GM21381 (cell line): ENCODE results near the gene TIFAB.

Experiments
- ATAC-seq: cut with Tn5 transposase; IDR thresholded peaks from one replicate; pipeline ENCODE4 v1.9.1; 2021; ENCODE audit warnings: mild to moderate bottlenecking, moderate library complexity; ENCODE audit not compliant: unreplicated experiment

Gene TIFAB

DNA sequence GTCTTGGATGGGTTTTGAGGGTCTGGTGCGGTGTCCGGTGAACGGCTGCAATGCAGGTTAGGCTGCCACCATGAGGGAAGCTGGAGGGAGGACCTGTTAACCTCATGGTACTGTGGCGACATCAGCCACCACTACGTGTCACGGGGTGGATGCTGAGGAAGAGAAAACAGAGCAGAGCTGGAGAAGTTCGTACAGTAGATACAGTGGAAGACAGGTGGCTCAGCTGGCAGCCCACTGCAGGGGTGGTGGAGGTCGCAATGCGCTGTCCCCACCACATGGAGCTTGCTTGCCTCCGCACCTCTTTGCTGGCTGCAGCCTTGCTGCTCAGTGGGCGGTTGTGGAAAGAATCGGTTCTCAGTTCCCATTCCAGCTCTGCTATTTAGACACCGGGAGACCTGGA lies 7.8 kb downstream of the TIFAB start:
- ATAC-seq, result no peak

- ATAC-seq, result no peak
Measured at GRCh38 chr5:135443161-135443960, 8.8 kb downstream of the TIFAB start.

DNA sequence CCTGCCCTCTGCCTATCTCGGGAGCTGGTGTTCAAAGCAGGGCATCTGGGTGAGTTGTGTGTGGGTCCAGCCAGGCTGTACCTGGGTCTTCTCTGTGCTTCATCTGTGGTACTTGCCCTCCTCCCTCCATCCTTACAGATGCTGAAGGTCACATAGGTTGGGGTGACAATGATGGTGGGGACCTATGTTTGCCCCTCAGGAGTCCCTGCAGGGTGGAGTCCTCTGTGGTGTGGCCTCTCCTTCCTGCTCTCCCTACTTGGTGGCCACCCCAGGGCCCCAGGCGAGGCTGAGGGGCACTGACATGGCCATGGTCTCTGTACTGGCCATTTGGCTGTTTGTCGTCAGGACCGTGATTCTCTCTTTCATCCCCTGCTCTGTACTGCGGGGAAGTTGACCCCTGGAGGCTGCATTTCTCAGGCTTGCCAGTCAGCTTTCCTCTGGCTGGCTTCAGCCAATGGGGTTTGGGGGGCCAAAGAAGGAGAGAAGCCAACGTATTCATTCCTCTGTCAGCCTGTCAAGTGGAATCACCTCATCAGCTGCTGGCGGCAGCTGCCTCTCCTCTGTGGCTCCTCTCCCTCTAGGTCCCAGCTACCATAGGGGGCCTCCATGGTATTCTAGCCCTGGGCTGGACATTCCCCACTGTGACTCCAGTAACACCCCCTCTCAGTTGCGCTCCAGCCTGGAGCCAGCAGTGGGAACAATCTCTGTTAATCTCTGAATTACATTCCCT lies 9.6 kb downstream of the TIFAB start:
- no peak for ATAC-seq

- ATAC-seq, result no peak
Measured at GRCh38 chr5:135441919-135442318, 10.2 kb downstream of the TIFAB start.

DNA sequence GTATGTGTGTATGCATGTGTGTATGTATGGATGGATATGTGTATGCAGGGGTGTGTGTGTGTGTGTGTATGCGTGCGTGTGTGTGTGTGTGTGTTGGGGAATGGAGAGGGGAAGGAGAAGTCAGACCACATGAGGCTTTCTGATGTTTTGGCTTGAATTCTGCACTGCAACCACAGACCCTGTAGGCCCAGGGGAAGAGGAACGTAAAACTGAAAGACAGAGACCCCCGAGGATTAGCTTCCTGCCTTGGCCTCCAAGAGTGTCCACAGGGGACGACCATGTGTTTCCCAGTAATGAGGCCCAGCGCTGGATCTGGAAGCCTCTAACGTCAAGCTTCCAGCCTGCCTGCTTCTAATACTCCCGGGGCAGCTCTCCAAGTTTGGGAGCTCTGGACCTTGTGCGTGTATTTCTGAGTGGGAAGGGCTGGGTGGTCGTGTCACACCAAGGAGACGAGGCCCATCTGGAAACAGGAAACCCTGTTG lies 10.8 kb downstream of the TIFAB start:
- ATAC-seq, result no peak

- ATAC-seq, result no peak
Measured at GRCh38 chr5:135440916-135441315, 11.2 kb downstream of the TIFAB start.

DNA sequence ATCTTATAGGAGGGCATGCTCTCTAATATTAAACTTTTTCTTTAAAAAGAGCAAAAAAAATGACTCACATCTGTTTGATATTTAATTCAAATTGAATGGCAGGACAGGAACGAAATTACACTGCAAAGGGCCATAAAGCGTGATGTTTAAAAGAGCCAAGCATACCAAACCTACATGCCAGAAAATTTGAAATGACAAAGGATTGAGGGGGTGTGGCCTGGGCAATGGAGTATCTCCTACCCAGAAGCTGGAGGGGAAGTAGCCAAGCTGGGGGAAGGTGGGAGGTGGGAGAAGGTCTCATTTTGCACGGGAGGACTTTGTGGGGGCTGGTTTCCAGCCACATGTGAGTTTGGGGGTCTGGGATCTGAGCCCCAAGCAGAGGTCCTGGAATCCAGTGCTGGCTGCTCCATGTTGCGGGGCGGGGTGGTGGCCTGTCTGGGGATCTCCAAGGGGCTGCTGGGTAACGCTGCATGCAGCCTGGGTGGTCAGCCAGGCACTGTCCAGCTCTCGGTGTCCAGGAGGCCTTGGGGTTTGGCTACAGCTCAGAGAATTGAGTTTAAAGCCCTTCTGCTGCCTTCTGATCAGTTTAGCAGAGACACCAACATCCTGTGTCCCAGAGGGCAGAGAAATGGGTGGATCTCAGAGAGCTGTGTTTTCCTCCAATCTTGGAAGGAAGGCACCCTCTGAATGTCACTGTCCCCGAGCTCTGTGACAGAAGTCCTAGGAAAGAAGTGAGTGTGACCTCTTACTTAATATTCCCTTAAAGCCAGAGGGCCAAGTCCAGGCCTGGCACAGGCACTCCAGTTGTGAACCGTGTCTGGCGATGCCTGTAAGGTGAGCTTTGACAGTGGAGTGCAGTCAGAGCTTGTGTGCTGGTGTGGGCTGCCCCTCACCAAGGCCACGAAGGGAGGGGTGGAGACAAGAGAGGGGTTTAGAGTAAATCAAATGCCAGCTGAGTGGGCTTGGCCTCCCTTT lies 12.6 kb downstream of the TIFAB start:
- no peak for ATAC-seq

GRCh38 chr5:135438636-135439221 lies 13.4 kb downstream of the TIFAB start:
- no peak for ATAC-seq

GRCh38 chr5:135437796-135438560 lies 14.2 kb downstream of the TIFAB start:
- no peak for ATAC-seq

DNA sequence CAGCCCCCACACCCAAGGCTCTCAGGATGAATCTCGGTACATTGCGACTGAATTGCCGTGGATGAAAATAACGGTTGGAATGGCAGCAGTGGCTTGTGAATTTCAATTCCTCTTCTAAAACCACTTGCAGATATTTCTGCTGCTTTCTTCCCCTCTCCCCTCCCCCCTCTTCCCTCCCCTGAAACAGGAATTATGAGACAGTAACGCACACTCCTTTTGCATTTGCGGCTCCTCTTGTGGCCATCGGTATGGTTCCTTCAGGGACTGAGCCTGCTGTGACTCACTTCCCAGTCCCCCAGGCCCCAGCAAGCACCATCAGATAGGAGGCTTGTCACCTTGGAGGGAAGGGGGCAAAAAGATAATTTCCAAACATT lies 14.7 kb downstream of the TIFAB start:
- ATAC-seq, result no peak

DNA sequence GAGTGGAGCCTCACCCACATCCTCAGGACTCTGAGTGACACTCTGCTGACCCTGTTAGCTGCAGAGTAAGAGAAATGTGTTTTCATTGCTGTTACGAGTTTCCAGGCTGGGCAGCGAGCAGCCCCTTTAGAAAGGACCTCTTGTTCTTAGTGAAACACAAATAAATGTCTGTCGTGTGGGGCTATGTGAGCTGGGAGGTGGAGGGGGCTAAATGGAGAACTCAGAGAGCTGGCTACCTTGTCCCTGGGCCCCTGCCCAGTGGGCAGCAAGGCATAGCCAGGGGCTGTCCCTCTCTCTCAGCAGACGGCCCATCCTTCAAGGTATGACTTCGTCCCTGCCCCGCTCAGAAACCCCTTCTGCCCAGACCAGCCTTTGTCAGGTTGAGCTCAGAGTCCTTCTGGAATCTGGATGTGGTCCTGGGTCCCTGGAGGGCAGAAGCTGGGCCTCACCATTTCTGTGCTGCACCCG lies 15.2 kb downstream of the TIFAB start:
- ATAC-seq, result no peak

- ATAC-seq, result no peak
Measured at GRCh38 chr5:135435467-135436330, 16.5 kb downstream of the TIFAB start.

DNA sequence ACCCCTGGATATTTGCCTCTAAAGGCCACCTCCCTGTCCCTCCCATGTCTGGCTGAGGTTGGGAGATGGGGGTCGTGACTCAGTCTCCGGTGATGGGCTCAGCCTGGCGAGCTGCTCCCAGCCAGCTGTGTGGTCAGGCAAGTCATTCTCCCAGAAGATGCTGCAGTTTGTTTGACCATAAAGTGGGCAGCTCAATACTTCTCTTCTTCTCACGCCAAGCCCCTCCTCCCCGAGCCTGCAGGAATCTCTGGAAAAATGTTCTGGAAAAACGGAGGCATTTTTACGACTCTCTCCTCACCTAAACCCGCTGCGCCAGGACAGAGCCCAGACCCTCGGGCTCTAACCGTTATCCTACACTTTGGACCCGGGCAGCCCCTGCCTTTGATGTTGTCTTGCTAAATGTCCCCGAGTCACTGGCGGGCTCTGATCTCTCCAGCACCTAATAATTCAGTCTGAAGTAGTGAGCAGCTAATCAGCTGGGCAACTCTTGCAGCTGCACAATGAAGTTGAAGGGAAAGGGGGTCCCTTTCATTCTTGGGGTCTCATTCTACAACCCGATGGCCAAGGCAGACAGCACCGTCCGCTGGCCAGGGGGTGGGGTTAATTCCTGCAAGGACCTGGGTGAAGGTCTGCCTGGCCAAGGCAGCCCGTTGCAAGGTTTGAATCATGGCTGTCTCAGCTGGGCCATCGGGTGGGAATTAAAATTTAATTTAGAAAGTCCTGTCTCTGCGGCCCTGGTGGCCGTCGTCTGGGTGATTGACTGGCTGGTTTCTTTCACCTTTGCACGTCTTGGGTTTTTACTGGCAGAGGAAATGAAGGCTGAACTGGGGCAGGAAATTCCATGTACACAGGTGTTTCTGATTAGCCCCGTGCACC lies 17.3 kb downstream of the TIFAB start:
- ATAC-seq, result no peak

DNA sequence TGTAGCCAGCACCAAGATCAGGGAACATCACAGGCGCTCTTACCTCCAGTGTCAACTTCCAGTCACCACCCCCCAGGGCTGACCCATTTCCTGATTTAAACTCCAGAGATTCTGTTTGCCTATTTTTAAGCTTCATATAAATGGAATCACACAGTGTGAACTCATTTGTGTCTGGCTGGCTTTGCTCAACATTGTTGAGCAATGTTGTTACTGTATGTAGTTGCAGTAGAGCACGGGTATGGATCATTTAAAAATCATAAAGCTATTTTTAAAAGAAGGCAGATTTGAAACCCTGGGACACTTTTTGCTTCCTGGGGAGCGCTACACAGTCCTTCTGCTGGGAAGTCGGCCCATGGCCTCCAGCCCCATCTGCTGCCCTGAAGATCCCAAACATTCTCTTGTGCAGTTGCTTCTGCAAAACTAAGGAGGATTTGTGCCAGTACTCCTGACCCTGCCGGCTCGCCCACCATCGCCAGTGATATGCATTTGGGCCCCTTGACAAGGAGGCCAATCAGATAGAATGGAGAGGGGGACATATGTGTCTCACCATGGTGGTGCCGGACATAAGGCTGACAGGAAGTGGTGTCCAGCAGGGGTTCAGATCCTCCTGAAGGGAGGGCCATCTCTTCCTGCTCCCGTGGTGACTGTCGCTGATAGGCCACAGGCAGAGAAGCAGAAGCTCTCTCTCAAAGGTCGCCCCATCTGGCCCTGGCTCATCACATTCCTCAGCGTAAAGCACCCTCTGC lies 18.3 kb downstream of the TIFAB start:
- no peak for ATAC-seq

DNA sequence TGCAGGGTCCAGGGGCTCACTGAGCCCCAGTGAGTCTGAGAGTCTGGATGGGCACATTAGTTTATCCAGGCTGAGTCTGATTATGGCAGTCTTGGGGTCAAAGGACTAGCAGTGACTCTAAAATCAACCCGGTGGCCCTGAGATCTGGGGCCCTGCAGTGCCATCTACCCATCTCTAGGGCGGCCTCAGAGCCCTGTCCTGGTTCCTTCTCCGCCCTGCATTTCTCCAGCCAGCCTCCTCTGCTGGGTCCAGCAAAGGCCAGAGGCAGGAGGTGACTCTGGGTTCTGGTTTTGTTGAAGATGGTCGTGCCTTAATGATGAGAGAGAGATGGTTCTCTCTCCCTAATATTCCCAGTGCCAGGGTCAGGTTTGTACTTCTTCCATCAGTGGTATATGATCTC lies 20.0 kb downstream of the TIFAB start:
- no peak for ATAC-seq

DNA sequence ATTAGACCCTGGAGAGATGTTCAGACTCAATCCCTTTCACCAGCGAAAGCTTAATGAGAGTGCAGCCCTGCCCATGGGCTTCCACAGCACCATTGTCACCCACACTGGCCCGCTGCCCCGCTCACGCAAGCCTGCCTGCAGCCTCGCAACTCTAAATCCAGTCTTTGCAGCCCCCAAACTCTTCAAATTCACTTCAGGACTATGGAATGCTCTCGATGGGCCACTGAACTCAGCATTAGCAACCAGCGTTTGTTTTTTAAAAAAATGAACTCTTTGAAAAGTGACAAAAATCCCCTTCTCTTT lies 22.1 kb downstream of the TIFAB start:
- ATAC-seq, result no peak

GRCh38 chr5:135429301-135430134 lies 22.6 kb downstream of the TIFAB start:
- ATAC-seq, result no peak
